Liver (tissue), 9 donors: ENCODE data around the gene OGN. TPM values are rescaled to one million over a fixed set of nuclear protein-coding genes. Genes with fewer than 3 reads are reported as not detected.

Experiments used
- DNase-seq: peaks from one replicate; pipeline ENCODE4 v3.0.0-alpha.2; 2017; ENCODE audit warnings: low spot score
- H3K27ac ChIP-seq, 2 donors: one replicate each; pipeline ENCODE4 v1.7.0; 2013; ENCODE audit warnings: inconsistent platforms in 2 of 2, low read length in 2 of 2, control low read depth in 1 of 2, low read depth in 1 of 2, mild to moderate bottlenecking in 1 of 2
- H3K27me3 ChIP-seq, 4 donors: one replicate each; pipeline versions ENCODE4 v1.6.1 to v1.7.0; 2013; ENCODE audit warnings: low read length in 3 of 4, inconsistent platforms in 1 of 4, mild to moderate bottlenecking in 1 of 4, moderate library complexity in 1 of 4; ENCODE audit not compliant: control insufficient read depth in 4 of 4, insufficient read depth in 4 of 4
- H3K36me3 ChIP-seq, 4 donors: one replicate each; pipeline versions ENCODE4 v1.6.1 to v1.7.0; 2013; ENCODE audit warnings: low read length in 3 of 4, mild to moderate bottlenecking in 3 of 4, low read depth in 1 of 4, moderate library complexity in 1 of 4; ENCODE audit not compliant: control insufficient read depth in 4 of 4, insufficient read depth in 3 of 4
- H3K4me1 ChIP-seq, 4 donors: one replicate each; pipeline versions ENCODE4 v1.6.1 to v1.7.0; 2013; ENCODE audit warnings: low read length in 3 of 4, mild to moderate bottlenecking in 3 of 4, moderate library complexity in 1 of 4; ENCODE audit not compliant: control insufficient read depth in 4 of 4, insufficient read depth in 4 of 4
- H3K4me3 ChIP-seq, 3 donors: one replicate each; pipeline versions ENCODE4 v1.6.1 to v1.7.0; 2013; ENCODE audit warnings: low read length in 3 of 3, control low read depth in 1 of 3, low read depth in 1 of 3, mild to moderate bottlenecking in 1 of 3
- H3K9ac ChIP-seq, 2 donors: one replicate each; pipeline ENCODE4 v1.7.0; 2013; ENCODE audit warnings: low read length in 2 of 2, mild to moderate bottlenecking in 2 of 2, moderate library complexity in 2 of 2, control low read depth in 1 of 2, low read depth in 1 of 2
- H3K9me3 ChIP-seq, 4 donors: one replicate each; pipeline versions ENCODE4 v1.6.1 to v1.7.0; 2013; ENCODE audit warnings: low read length in 3 of 4; ENCODE audit not compliant: control insufficient read depth in 4 of 4
- ATF3 ChIP-seq: IDR thresholded peaks from 2 replicates; pipeline ENCODE4 v1.6.1; 2016; ENCODE audit warnings: antibody characterized with exemption
- CTCF ChIP-seq: fragments of 150-350 bp; IDR thresholded peaks from 2 replicates; pipeline ENCODE4 v1.5.1; 2017; ENCODE audit warnings: improper control_type of control experiment, low read depth, low read length; ENCODE audit not compliant: missing input control
- FOXA1 ChIP-seq: IDR thresholded peaks from 2 replicates; pipeline ENCODE4 v1.6.1; 2016; ENCODE audit warnings: antibody characterized with exemption
- FOXA2 ChIP-seq: IDR thresholded peaks from 2 replicates; pipeline ENCODE4 v1.6.1; 2016; ENCODE audit warnings: antibody characterized with exemption
- GABPA ChIP-seq, 2 donors: IDR thresholded peaks in 1 of 2; conservative IDR thresholded peaks in 1 of 2; 2 replicates each; pipeline ENCODE4 v1.6.1; 2016; ENCODE audit warnings: antibody characterized with exemption in 2 of 2, mild to moderate bottlenecking in 1 of 2, moderate library complexity in 1 of 2
- HNF4A ChIP-seq, 2 donors: conservative IDR thresholded peaks; 2 replicates each; pipeline ENCODE4 v1.6.1; 2016; ENCODE audit warnings: antibody characterized with exemption in 2 of 2, mild to moderate bottlenecking in 2 of 2
- HNF4G ChIP-seq: IDR thresholded peaks from 2 replicates; pipeline ENCODE4 v1.6.1; 2016; ENCODE audit warnings: antibody characterized with exemption
- JUND ChIP-seq, 2 donors: IDR thresholded peaks; 2 replicates each; pipeline ENCODE4 v1.6.1; 2016; ENCODE audit warnings: antibody characterized with exemption in 2 of 2
- MAX ChIP-seq: IDR thresholded peaks from 2 replicates; pipeline ENCODE4 v1.6.1; 2016; ENCODE audit warnings: antibody characterized with exemption
- NR2F2 ChIP-seq: IDR thresholded peaks from 2 replicates; pipeline ENCODE4 v1.6.1; 2016; ENCODE audit warnings: antibody characterized with exemption
- RAD21 ChIP-seq, 2 donors: IDR thresholded peaks; 2 replicates each; pipeline ENCODE4 v1.6.1; 2016; ENCODE audit warnings: antibody characterized with exemption in 2 of 2, mild to moderate bottlenecking in 2 of 2
- REST ChIP-seq: IDR thresholded peaks from 2 replicates; pipeline ENCODE4 v1.6.1; 2016; ENCODE audit warnings: antibody characterized with exemption, mild to moderate bottlenecking
- RXRA ChIP-seq, 2 donors: IDR thresholded peaks; 2 replicates each; pipeline ENCODE4 v1.6.1; 2017 to 2018; ENCODE audit warnings: antibody characterized with exemption in 2 of 2, mild to moderate bottlenecking in 1 of 2
- SP1 ChIP-seq: IDR thresholded peaks from 2 replicates; pipeline ENCODE4 v1.6.1; 2018; ENCODE audit warnings: antibody characterized with exemption, mild to moderate bottlenecking
- TAF1 ChIP-seq: conservative IDR thresholded peaks from 2 replicates; pipeline ENCODE4 v1.6.1; 2016; ENCODE audit warnings: antibody characterized with exemption, mild to moderate bottlenecking
- YY1 ChIP-seq: IDR thresholded peaks from 2 replicates; pipeline ENCODE4 v1.6.1; 2016; ENCODE audit warnings: antibody characterized with exemption, mild to moderate bottlenecking
- ZBTB33 ChIP-seq: IDR thresholded peaks from 2 replicates; pipeline ENCODE4 v1.6.1; 2016; ENCODE audit warnings: antibody characterized with exemption
- WGBS: extraction: QIAGEN DNeasy Blood & Tissue Kit; methylation state at CpG from one replicate; pipeline ENCODE4 v1.1.7; 2013; 5-methylcytosine and 5-hydroxymethylcytosine counted together
- polyA plus RNA-seq, 2 donors: library from polyadenylated mRNA; stranded (reverse) in 1 of 2; unstranded in 1 of 2; fragments of 200-250 nt in 1 of 2; fragments of >200 nt in 1 of 2; fragmentation: Nextera tagmentation in 1 of 2; extraction: Ambion mirVana in 1 of 2; gene quantifications; one replicate each; pipeline versions ENCODE4 v1.2.1 to v1.2.3, GENCODE V29; 2013 to 2015
- total RNA-seq, 2 donors: library from RNA; depleted of rRNA; stranded (reverse); fragments of >200 nt; gene quantifications; one replicate each; pipeline ENCODE4 v1.2.3, GENCODE V29; 2014
- donor health status: healthy.
- donor health status: healthy.
- donor health status: healthy.
- donor health status: healthy.
- donor health status: healthy.

Gene OGN
- total RNA-seq (1 to 10 TPM in 1 of 2 donors, under 1 TPM in 1; 0.92 to 4.0 TPM), polyA plus RNA-seq (1 to 10 TPM; 1.1 TPM)

GRCh38 chr9:92404042-92404836, at the start of gene OGN:
OGN (minus strand) TSS chr9:92404578; CDS start chr9:92403407, 1,171 bp downstream.
- H3K36me3 ChIP-seq: no peaks in the 10 kb centered on the region
- no peak within 1 kb of the TSS for H3K27ac ChIP-seq
- DNase-seq: no peak
- no peaks in the 10 kb centered on the region for H3K4me1 ChIP-seq
- H3K9ac ChIP-seq: no peak within 1 kb of the TSS
- H3K4me3 ChIP-seq: no peak within 1 kb of the TSS
- H3K27me3 ChIP-seq: no peaks in the 10 kb centered on the region
- no peaks in the 10 kb centered on the region for H3K9me3 ChIP-seq
- 91% methylated on average over 5 of the region's 5 CpGs for WGBS
- no peak for TF ChIP-seq TAF1
- no peak for TF ChIP-seq MAX
- no peak for TF ChIP-seq HNF4G
- TF ChIP-seq RAD21 (IDR thresholded peaks at IDR 0.05): no peak
- no peak for TF ChIP-seq RXRA (IDR thresholded peaks at IDR 0.05)
- TF ChIP-seq REST: no peak
- no peak for TF ChIP-seq FOXA1
- TF ChIP-seq ATF3: no peak
- TF ChIP-seq FOXA2: no peak
- TF ChIP-seq HNF4A (conservative IDR thresholded peaks at IDR 0.05): no peak
- TF ChIP-seq GABPA (IDR thresholded peaks at IDR 0.05 in 1 of 2, conservative IDR thresholded peaks at IDR 0.05 in 1 of 2): no peak
- no peak for TF ChIP-seq JUND (IDR thresholded peaks at IDR 0.05)
- TF ChIP-seq SP1: no peak
- TF ChIP-seq NR2F2: no peak
- no peak for TF ChIP-seq YY1

- no peak overlapping the region for H3K4me3 ChIP-seq
- no peaks in the 10 kb centered on the region for H3K27me3 ChIP-seq
- H3K27ac ChIP-seq: no peak overlapping the region
- no peak overlapping the region for H3K9ac ChIP-seq
- no peaks in the 10 kb centered on the region for H3K9me3 ChIP-seq
- no peaks in the 10 kb centered on the region for H3K4me1 ChIP-seq
- no peak for DNase-seq
- no peaks in the 10 kb centered on the region for H3K36me3 ChIP-seq
- TF ChIP-seq SP1 (no peak), CTCF (no peak), GABPA (IDR thresholded peaks at IDR 0.05 in 1 of 2, conservative IDR thresholded peaks at IDR 0.05 in 1 of 2) (no peak), REST (no peak), YY1 (no peak), HNF4G (no peak), ATF3 (no peak), RXRA (IDR thresholded peaks at IDR 0.05) (no peak), TAF1 (no peak), NR2F2 (no peak), FOXA1 (no peak), ZBTB33 (no peak), FOXA2 (no peak), JUND (IDR thresholded peaks at IDR 0.05) (no peak), HNF4A (conservative IDR thresholded peaks at IDR 0.05) (no peak)
Observed at GRCh38 chr9:92446536-92446935, 42.2 kb upstream of the OGN start.
